ENCODE data around the gene CYP24A1.

CYP24A1 gene

GRCh38 chr20:54155736-54156317, 18.0 kb downstream of the CYP24A1 start:
- H3K27ac ChIP-seq (ENCODE audit: low read length): no peak overlapping the region
- no peaks in the 10 kb centered on the region for H3K27me3 ChIP-seq (ENCODE audit: control insufficient read depth, insufficient read depth, low read length)
- no CpG with 5 or more reads among the region's 3 CpGs for WGBS (ENCODE audit: insufficient coverage, insufficient read length)
- no peak overlapping the region for H3K4me3 ChIP-seq (ENCODE audit: low read length)
- DNase-seq (ENCODE audit: low read depth, low spot score): no peak
- H3K36me3 ChIP-seq (ENCODE audit: control insufficient read depth, insufficient read depth, low read length): no peaks in the 10 kb centered on the region
- no peaks in the 10 kb centered on the region for H3K9me3 ChIP-seq (ENCODE audit: control insufficient read depth, insufficient read depth, low read length)
- no peaks in the 10 kb centered on the region for H3K4me1 ChIP-seq (ENCODE audit: control insufficient read depth, insufficient read depth, low read length)

GRCh38 chr20:54154439-54154838, 19.3 kb downstream of the CYP24A1 start:
- no peaks in the 10 kb centered on the region for H3K9me3 ChIP-seq (ENCODE audit: control insufficient read depth, insufficient read depth, low read length)
- no peaks in the 10 kb centered on the region for H3K36me3 ChIP-seq (ENCODE audit: control insufficient read depth, insufficient read depth, low read length)
- H3K27ac ChIP-seq (ENCODE audit: low read length): no peak overlapping the region
- H3K4me1 ChIP-seq (ENCODE audit: control insufficient read depth, insufficient read depth, low read length): no peaks in the 10 kb centered on the region
- no peak for DNase-seq (ENCODE audit: low read depth, low spot score)
- no peaks in the 10 kb centered on the region for H3K27me3 ChIP-seq (ENCODE audit: control insufficient read depth, insufficient read depth, low read length)
- no CpG with 5 or more reads among the region's 2 CpGs for WGBS (ENCODE audit: insufficient coverage, insufficient read length)
- H3K4me3 ChIP-seq (ENCODE audit: low read length): no peak overlapping the region

GRCh38 chr20:54153847-54154246, 19.9 kb downstream of the CYP24A1 start:
- Histone ChIP-seq H3K27ac (ENCODE audit: low read length) (no peak overlapping the region), H3K9me3 (ENCODE audit: control insufficient read depth, insufficient read depth, low read length) (no peaks in the 10 kb centered on the region), H3K27me3 (ENCODE audit: control insufficient read depth, insufficient read depth, low read length) (no peaks in the 10 kb centered on the region), H3K4me3 (ENCODE audit: low read length) (no peak overlapping the region), H3K36me3 (ENCODE audit: control insufficient read depth, insufficient read depth, low read length) (no peaks in the 10 kb centered on the region), H3K4me1 (ENCODE audit: control insufficient read depth, insufficient read depth, low read length) (no peaks in the 10 kb centered on the region)
- DNase-seq (ENCODE audit: low read depth, low spot score): no peak
- no CpG with 5 or more reads among the region's 1 CpG for WGBS (ENCODE audit: insufficient coverage, insufficient read length)

- no CpG with 5 or more reads among the region's 2 CpGs for WGBS (ENCODE audit: insufficient coverage, insufficient read length)
- no peak overlapping the region for H3K27ac ChIP-seq (ENCODE audit: low read length)
Observed at GRCh38 chr20:54153041-54153327, 20.8 kb downstream of the CYP24A1 start.

GRCh38 chr20:54152227-54153040, 21.4 kb downstream of the CYP24A1 start:
- H3K9me3 ChIP-seq (ENCODE audit: control insufficient read depth, insufficient read depth, low read length): no peaks in the 10 kb centered on the region
- no CpG with 5 or more reads among the region's 10 CpGs for WGBS (ENCODE audit: insufficient coverage, insufficient read length)
- no peak for DNase-seq (ENCODE audit: low read depth, low spot score)
- H3K27ac ChIP-seq (ENCODE audit: low read length): no peak overlapping the region
- H3K4me3 ChIP-seq (ENCODE audit: low read length): no peak overlapping the region
- H3K27me3 ChIP-seq (ENCODE audit: control insufficient read depth, insufficient read depth, low read length): no peaks in the 10 kb centered on the region
- no peaks in the 10 kb centered on the region for H3K4me1 ChIP-seq (ENCODE audit: control insufficient read depth, insufficient read depth, low read length)
- H3K36me3 ChIP-seq (ENCODE audit: control insufficient read depth, insufficient read depth, low read length): no peaks in the 10 kb centered on the region

More at GRCh38 chr20:54153041-54153327, 20.8 kb downstream of the CYP24A1 start:
- no peaks in the 10 kb centered on the region for H3K4me1 ChIP-seq (ENCODE audit: control insufficient read depth, insufficient read depth, low read length)
- DNase-seq (ENCODE audit: low read depth, low spot score): no peak
- no peaks in the 10 kb centered on the region for H3K27me3 ChIP-seq (ENCODE audit: control insufficient read depth, insufficient read depth, low read length)
- no peak overlapping the region for H3K4me3 ChIP-seq (ENCODE audit: low read length)
- H3K36me3 ChIP-seq (ENCODE audit: control insufficient read depth, insufficient read depth, low read length): no peaks in the 10 kb centered on the region
- H3K9me3 ChIP-seq (ENCODE audit: control insufficient read depth, insufficient read depth, low read length): no peaks in the 10 kb centered on the region

- WGBS (ENCODE audit: insufficient coverage, insufficient read length): no CpG with 5 or more reads among the region's 12 CpGs
- no peak overlapping the region for H3K4me3 ChIP-seq (ENCODE audit: low read length)
- H3K9me3 ChIP-seq (ENCODE audit: control insufficient read depth, insufficient read depth, low read length): no peaks in the 10 kb centered on the region
- DNase-seq (ENCODE audit: low read depth, low spot score): no peak
- no peaks in the 10 kb centered on the region for H3K36me3 ChIP-seq (ENCODE audit: control insufficient read depth, insufficient read depth, low read length)
- H3K4me1 ChIP-seq (ENCODE audit: control insufficient read depth, insufficient read depth, low read length): no peaks in the 10 kb centered on the region
- no peaks in the 10 kb centered on the region for H3K27me3 ChIP-seq (ENCODE audit: control insufficient read depth, insufficient read depth, low read length)
- no peak overlapping the region for H3K27ac ChIP-seq (ENCODE audit: low read length)
Observed at GRCh38 chr20:54151511-54152226, 22.1 kb downstream of the CYP24A1 start.

- no peak for DNase-seq (ENCODE audit: low read depth, low spot score)
Observed at GRCh38 chr20:54151075-54151439, 22.7 kb downstream of the CYP24A1 start.

GRCh38 chr20:54149765-54150264, 24.0 kb downstream of the CYP24A1 start:
- no peaks in the 10 kb centered on the region for H3K36me3 ChIP-seq (ENCODE audit: control insufficient read depth, insufficient read depth, low read length)
- H3K27ac ChIP-seq (ENCODE audit: low read length): no peak overlapping the region
- no peak overlapping the region for H3K4me3 ChIP-seq (ENCODE audit: low read length)
- H3K27me3 ChIP-seq (ENCODE audit: control insufficient read depth, insufficient read depth, low read length): no peaks in the 10 kb centered on the region
- no CpG with 5 or more reads among the region's 7 CpGs for WGBS (ENCODE audit: insufficient coverage, insufficient read length)
- DNase-seq (ENCODE audit: low read depth, low spot score): no peak
- no peaks in the 10 kb centered on the region for H3K4me1 ChIP-seq (ENCODE audit: control insufficient read depth, insufficient read depth, low read length)
- no peaks in the 10 kb centered on the region for H3K9me3 ChIP-seq (ENCODE audit: control insufficient read depth, insufficient read depth, low read length)

More at GRCh38 chr20:54151075-54151439, 22.7 kb downstream of the CYP24A1 start:
- H3K9me3 ChIP-seq (ENCODE audit: control insufficient read depth, insufficient read depth, low read length): no peaks in the 10 kb centered on the region
- no peaks in the 10 kb centered on the region for H3K36me3 ChIP-seq (ENCODE audit: control insufficient read depth, insufficient read depth, low read length)
- H3K27ac ChIP-seq (ENCODE audit: low read length): no peak overlapping the region
- no peaks in the 10 kb centered on the region for H3K27me3 ChIP-seq (ENCODE audit: control insufficient read depth, insufficient read depth, low read length)
- no peaks in the 10 kb centered on the region for H3K4me1 ChIP-seq (ENCODE audit: control insufficient read depth, insufficient read depth, low read length)
- no peak overlapping the region for H3K4me3 ChIP-seq (ENCODE audit: low read length)
- WGBS (ENCODE audit: insufficient coverage, insufficient read length): no CpG with 5 or more reads among the region's 2 CpGs

GRCh38 chr20:54148947-54149764, 24.6 kb downstream of the CYP24A1 start:
- H3K27ac ChIP-seq (ENCODE audit: low read length): no peak overlapping the region
- no peaks in the 10 kb centered on the region for H3K27me3 ChIP-seq (ENCODE audit: control insufficient read depth, insufficient read depth, low read length)
- WGBS (ENCODE audit: insufficient coverage, insufficient read length): no CpG with 5 or more reads among the region's 7 CpGs
- no peaks in the 10 kb centered on the region for H3K9me3 ChIP-seq (ENCODE audit: control insufficient read depth, insufficient read depth, low read length)
- H3K4me3 ChIP-seq (ENCODE audit: low read length): no peak overlapping the region
- H3K36me3 ChIP-seq (ENCODE audit: control insufficient read depth, insufficient read depth, low read length): no peaks in the 10 kb centered on the region
- DNase-seq (ENCODE audit: low read depth, low spot score): no peak
- H3K4me1 ChIP-seq (ENCODE audit: control insufficient read depth, insufficient read depth, low read length): no peaks in the 10 kb centered on the region

GRCh38 chr20:54146672-54147071, 27.1 kb downstream of the CYP24A1 start:
- DNase-seq (ENCODE audit: low read depth, low spot score): no peak
- H3K4me1 ChIP-seq (ENCODE audit: control insufficient read depth, insufficient read depth, low read length): no peaks in the 10 kb centered on the region
- no CpG with 5 or more reads among the region's 1 CpG for WGBS (ENCODE audit: insufficient coverage, insufficient read length)

More at GRCh38 chr20:54146672-54147071, 27.1 kb downstream of the CYP24A1 start:
- Histone ChIP-seq H3K36me3 (ENCODE audit: control insufficient read depth, insufficient read depth, low read length) (no peaks in the 10 kb centered on the region), H3K27ac (ENCODE audit: low read length) (no peak overlapping the region), H3K9me3 (ENCODE audit: control insufficient read depth, insufficient read depth, low read length) (no peaks in the 10 kb centered on the region), H3K27me3 (ENCODE audit: control insufficient read depth, insufficient read depth, low read length) (no peaks in the 10 kb centered on the region), H3K4me3 (ENCODE audit: low read length) (no peak overlapping the region)
